ENCODE data around the gene MDP1.

GRCh38 chr14:24177041-24177825 is 38.6 kb downstream of the MDP1 start:
- TF ChIP-seq CTCF (IDR thresholded peaks at IDR 0.05 in 2 of 3, conservative IDR thresholded peaks at IDR 0.05 in 1 of 3; ENCODE audit: control insufficient read depth in 2 of 3, extremely low read depth in 1 of 3, insufficient read depth in 1 of 3, low read depth in 3 of 3, low read length in 3 of 3) (no peak), EGR1 (IDR thresholded peaks at IDR 0.05; ENCODE audit: borderline replicate concordance in 1 of 2, low read depth in 2 of 2, low read length in 2 of 2) (no peak), IRF3 (IDR thresholded peaks at IDR 0.05) (no peak), ESRRA (IDR thresholded peaks at IDR 0.05; ENCODE audit: low read length) (no peak), LARP7 (IDR thresholded peaks at IDR 0.05) (no peak), CBFB (IDR thresholded peaks at IDR 0.05; ENCODE audit: low read depth) (no peak), YBX1 (IDR thresholded peaks at IDR 0.05) (no peak)

Data from GM12878 (cell line).